GM12864 (cell line): ENCODE data around the gene SMAP2.

ENCODE experiments used
- DNase-seq: peaks from one replicate; pipeline ENCODE4 v3.0.0-alpha.2; 2011; ENCODE audit warnings: low read depth
- H3K4me3 ChIP-seq: 2 replicates; pipeline ENCODE4 v1.5.1; 2011; ENCODE audit warnings: mild to moderate bottlenecking, low read depth, low read length, control low read depth
- CTCF ChIP-seq: IDR thresholded peaks from 2 replicates; pipeline ENCODE4 v1.5.1; 2011; ENCODE audit warnings: low read depth, mild to moderate bottlenecking, moderate library complexity, low read length, control low read depth, inconsistent platforms; ENCODE audit errors: missing control alignments

The SMAP2 gene

DNA sequence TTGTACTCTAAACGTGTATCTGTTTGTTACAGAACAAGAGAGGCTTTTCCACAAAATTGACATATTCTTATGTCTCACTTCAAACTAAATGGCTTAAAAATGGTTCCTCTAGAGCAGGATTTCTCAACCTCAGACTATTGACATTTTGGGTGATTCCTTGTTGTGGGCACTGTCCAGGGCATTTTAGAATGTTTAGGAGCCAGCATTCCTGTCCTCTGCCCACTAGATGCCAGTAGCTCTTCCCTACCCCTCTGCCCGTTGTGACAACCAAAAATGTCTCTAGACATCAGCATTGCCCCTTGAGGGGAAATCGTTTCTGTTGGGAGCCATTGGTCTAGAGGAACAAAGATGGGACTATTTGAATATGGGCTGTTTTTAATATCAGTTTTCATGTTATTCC is 17.3 kb downstream of the SMAP2 start:
- DNase-seq, result no peak
- TF ChIP-seq CTCF, result no peak
- no peak overlapping the region for H3K4me3 ChIP-seq

GRCh38 chr1:40391688-40392145 is 18.2 kb downstream of the SMAP2 start:
- H3K4me3 ChIP-seq, result no peak overlapping the region
- no peak for TF ChIP-seq CTCF
- peak; percentile 64 for DNase-seq

- TF ChIP-seq CTCF, result no peak
- DNase-seq, result no peak
- no peak overlapping the region for H3K4me3 ChIP-seq
These were observed 18.7 kb downstream of the SMAP2 start for GRCh38 chr1:40392221-40392620.

DNA sequence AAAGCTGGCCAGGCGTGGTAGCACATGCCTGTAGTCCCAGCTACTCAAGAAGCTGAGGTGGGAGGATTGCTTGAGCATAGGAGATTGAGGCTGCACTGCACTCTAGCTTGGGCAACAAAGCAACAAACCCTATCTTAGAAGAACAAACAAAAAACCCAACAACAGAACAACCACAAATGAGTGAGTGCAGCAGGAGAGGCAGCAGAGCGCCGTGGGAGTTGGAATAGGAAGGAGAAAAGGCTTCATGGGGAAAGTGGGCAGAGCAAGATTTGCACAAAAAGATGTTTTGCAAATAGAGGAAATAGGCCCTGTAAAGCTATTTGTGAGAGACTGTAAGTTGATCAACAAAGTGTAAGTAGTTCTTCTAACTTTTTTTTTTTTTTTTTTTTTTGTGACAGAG is 19.6 kb downstream of the SMAP2 start:
- no peak overlapping the region for H3K4me3 ChIP-seq
- no peak for DNase-seq
- no peak for TF ChIP-seq CTCF

DNA sequence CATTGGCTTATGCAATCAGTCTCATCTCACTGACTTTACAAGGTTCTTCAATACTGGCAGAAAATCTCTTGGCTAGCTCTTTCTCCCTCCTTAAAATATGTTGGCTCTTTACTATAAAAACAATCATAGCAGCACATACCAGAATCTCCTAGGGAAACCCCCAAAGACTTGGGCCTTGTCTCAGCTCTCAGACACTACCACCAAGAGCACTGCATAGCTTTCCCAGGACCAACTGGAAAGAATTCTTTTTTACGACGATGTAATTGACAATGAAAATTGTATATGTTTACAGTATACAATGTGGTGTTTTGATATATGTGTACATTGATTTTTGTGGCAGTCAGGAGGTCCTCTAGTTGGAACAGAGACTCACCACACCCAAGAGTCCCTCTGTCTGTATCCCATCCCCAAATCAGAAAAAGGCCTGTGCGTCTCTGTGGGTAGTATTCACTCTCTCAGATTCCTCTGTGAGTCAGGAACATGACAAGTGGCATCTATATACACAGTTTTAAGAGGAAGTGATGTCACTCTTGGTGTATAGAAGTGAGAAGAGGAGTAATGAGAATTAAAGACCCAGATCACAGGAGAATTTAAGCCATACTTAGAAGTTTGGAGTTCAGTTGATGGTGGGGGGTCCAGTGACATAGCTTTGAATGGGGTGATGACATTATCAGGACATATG is 21.1 kb downstream of the SMAP2 start:
- H3K4me3 ChIP-seq, result no peak overlapping the region
- TF ChIP-seq CTCF, result no peak
- no peak for DNase-seq

DNA sequence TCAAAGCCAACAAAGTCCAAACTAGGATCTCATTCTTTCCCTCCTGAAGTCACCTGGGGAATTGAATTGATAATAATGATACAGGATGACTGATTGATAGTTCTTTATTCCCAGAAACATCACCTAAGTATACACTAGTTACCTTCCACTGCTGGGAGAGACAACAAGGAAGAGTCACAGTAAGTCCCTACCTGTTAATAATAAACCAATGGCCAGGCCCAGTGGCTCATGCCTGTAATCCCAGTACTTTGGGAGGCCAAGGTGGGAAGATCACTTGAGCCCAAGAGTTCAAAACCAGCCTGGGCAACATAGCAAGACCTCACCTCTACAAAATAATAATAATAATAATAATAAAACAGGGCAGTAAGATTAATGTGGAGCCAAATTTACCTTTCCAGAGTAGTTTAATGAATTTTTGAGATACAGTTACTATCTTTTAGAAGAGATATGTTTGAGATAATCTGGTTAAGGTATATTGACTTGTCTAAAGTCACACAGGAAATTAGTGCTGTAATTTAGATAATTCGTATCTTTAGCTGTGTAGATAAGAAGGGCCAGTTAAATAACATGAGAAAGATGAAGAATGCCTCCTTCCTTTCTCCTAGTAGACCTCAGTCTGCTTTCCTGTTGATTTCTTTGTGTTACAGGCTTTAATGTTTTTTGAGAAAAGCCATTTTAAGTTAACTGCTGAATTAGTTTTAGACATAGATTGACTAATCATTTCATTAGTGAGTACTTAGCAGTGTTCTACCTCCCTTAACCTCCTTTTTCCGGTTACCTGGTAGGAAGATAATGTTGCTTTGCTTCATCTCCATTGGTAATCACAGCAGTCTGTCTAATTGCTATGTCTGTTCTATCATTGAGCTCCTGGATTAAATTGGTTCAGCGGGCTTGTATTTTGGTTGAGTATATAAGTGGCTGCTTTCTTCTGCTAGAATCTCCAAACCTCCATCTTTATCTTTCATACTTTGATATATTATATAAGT is 22.0 kb downstream of the SMAP2 start:
- no peak overlapping the region for H3K4me3 ChIP-seq
- no peak for DNase-seq
- TF ChIP-seq CTCF, result no peak
